MM.1S (cell line): ENCODE measurements around the gene MAD2L1BP.

ENCODE experiments used
- CTCF ChIP-seq: fragments of 300-600 bp; sonication (generic); IDR thresholded peaks from 2 replicates; pipeline ENCODE4 v1.5.1; 2016; ENCODE audit warnings: antibody characterized with exemption, low read length, mixed read lengths
- EZH2 ChIP-seq: fragments of 300-600 bp; sonication (generic); optimal IDR thresholded peaks from 2 replicates; pipeline ENCODE3; 2017; ENCODE audit warnings: low read depth, mild to moderate bottlenecking, antibody characterized with exemption, low read length, mixed read lengths
- EZH2phosphoT487 ChIP-seq: fragments of 300-600 bp; sonication (generic); IDR thresholded peaks from 2 replicates; pipeline ENCODE4 v1.6.1; 2018; ENCODE audit warnings: antibody characterized with exemption, low read length

- TF ChIP-seq CTCF = no peak
- no peak for TF ChIP-seq EZH2
- TF ChIP-seq EZH2phosphoT487 = no peak
Measured at GRCh38 chr6:43647613-43648012, 12.0 kb downstream of the MAD2L1BP start.
